Stimulated activated CD4-positive, alpha-beta T cell treated with anti-CD3 and anti-CD28 coated beads, TNF-alpha, amount 100 ng/mL, for 1 hour (primary cell): ENCODE measurements around the gene SLC9A3.

Source experiments
- DNase-seq, 3 donors: peaks; one replicate each; pipeline ENCODE4 v3.0.0-alpha.2; 2020; ENCODE audit warnings: low read depth in 3 of 3, low spot score in 1 of 3

Gene SLC9A3

GRCh38 chr5:539469-540070 is 15.3 kb upstream of the SLC9A3 start:
- no peak for DNase-seq

- DNase-seq, result no peak
These were observed 14.7 kb upstream of the SLC9A3 start for GRCh38 chr5:538801-539468.

- no peak for DNase-seq
These were observed 14.1 kb upstream of the SLC9A3 start for GRCh38 chr5:538271-538771.

DNA sequence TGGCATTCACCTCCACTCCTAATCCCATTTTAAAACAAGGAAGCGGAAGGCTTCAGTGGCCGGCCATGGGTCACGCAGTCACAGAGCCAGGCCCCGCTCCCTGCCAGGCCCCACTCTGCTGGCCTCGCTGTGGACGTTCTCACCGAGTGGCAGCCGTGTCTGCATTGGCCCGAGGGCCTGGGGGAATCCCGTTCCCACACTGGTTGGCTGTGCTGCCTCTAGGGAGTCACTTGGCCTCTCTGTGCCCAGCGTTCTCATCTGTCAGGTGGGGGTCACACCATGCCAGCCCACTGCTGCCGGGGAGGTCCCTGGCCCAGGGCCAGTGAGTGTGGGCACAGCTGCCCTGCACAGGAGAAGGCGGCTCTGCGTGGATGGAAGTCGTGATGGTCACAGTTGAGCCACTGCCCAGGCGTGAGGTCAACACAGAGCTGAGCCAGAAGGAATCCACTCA is 13.4 kb upstream of the SLC9A3 start:
- DNase-seq, result no peak

DNA sequence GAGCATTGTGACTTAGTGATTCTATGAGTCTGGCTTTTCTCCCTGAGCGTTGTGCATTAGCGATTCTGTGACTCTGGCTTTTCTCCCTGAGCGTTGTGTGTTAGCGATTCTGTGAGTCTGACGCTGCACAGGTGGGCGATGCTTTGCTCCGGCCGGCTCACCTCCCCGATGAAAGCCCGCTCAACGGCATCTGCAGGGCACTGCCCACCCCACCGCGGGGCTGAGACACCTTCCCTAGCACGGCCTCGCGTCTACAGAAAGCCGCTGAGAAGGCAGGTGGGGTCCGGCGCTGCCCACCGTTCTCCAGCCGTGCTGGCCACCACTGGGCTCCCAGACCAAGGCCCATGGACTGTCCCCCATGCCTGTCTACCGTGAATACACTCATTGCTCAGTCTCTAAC is 12.8 kb upstream of the SLC9A3 start:
- DNase-seq, result no peak

DNA sequence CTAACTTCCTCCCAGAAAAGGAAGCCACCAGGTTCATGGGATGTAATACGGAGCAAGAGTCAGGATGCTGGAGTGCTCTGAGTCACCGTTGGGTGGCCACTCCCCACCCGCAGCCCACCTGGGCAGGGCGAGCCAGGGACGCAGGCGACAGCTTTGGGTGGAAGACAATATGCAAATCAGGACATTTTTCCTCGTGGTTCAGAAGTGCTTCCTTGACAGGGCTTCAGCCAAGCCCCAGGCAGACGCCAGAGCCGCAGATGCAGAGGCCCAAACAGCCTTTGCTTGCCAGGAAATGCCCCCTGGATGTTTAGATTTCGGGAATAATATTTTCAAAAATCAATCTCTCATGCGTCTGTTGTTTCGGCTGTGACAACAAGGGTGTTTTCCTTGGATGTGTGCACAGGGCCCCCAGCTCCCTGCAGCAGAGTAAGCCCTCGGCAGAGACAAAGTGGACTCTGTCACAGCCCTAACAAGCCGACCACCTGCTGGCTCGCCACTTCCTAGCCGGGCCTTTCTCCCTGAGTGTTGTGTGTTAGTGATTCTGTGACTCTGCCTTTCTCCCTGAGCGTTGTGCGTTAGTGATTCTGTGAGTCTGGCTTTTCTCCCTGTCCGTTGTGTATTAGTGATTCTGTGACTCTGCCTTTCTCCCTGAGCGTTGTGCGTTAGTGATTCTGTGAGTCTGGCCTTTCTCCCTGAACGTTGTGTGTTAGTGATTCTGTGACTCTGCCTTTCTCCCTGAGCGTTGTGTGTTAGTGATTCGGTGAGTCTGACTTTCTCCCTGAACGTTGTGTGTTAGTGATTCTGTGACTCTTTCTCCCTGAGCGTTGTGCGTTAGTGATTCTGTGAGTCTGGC is 11.8 kb upstream of the SLC9A3 start:
- no peak for DNase-seq

DNA sequence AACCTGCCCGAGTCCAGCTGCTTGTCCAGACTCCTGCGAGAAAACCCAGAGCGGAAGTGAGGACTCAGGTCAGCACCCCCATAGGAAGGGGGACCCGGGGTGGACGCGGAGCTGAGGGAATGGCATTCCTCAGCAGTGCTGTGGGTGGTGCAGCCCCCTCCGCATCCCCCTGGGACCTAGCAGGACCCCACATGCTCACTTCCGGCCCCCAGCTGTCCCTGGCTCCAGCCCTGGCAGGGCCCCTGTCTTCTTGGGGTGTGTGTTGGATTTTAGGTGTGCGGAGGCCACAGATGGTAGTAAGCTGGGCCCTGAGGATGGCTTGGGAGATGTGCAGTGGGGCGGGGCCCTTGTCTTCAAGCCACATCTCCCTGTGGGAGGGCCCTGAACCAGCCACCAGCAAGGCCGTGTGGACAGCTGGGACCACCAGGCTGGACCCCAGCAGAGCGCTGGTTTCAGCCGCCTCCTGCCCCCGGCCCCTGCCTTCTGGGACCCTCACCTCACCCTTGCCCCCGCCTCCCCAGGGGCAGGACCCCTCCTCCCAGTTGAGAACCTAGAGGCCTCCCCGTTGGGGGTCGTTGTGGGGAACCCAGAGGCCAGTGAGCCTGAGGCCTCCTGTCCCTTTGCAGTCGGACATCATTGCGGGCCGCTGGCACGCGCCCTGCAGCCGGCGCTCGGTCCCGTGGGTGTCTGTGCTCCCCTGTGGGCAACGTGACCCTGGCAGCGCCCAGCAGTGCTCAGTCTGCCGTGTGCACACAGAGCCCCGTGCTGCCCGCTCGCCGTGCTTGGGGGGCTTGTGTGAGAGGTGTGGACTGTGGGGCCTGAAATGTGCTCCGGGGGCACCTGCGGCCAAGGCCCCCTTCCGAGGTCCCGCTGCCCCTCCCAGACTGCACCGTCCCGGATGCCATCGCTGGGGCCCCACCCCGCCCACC is 10.8 kb upstream of the SLC9A3 start:
- no peak for DNase-seq

DNA sequence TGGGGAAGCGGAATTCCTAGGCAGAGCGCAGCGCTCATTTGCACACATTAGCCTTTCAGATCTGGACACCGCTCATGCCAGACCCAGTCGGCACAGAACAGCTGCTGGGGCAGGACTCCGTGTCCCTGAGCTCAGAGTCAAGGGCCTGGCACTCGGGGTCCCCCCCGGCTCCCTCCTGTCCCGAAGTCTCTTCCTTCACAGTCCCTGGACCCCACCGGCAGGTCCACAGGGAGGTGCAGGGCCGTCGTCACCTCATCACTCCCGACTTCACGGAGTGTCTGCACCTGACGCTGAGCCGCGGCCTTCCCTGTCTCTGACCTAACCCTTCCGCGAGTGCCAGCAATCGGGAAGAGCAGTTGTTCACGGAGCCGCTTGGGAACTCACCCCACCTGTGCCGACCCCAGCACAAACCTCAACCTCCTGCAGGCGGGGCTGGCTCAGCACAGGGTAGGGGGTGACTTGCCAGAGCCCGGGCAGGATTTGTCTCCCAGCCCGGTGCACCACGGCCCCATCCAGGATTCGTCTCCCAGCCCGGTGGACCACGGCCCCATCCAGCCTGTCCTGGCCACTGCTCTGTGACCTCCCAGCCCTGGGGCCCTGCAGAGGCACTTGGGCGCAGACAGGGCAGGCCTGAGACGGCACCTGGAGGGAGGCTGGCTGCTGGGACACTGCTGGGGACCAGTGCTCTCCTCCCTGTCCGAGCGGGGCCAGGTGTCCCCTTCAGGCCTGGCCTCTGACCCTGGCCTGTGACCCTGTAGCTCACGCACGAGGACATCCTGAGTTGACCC is 9.9 kb upstream of the SLC9A3 start:
- DNase-seq, result no peak

DNA sequence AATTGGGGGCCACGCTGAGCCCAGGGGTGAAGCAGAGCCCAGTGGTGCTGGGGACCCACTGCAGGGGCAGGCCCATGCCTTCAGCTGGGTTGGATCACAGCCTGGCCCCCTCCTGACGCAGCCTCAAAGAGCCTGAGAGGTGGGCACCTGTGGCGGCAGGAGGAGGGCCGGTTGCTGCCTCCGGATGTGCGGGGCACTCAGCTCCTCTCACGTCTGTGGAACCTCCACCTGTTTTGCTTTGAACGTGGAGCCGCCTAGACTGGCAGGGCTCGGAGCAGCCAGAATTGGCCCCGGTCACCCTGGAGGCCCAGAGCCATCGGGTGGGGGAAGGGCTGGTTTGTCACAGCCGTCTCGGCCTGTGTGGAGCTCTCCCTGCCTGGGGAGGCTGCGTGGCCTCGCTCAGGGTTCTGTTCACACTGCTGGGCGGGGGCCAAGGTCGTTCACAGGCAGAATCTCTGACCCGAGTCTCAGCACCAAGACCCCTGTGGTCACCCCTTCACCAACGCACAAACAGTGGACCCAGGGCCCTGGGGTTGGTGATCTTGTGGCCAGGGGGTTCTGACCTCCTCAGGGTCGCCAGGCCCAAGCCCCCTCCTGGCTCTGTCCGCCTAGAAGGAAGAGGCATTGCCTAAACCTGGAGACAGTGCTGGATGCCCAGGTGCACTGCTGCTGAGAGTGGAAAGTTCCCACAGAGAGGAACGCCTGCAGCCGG is 9.2 kb upstream of the SLC9A3 start:
- DNase-seq, result no peak

- no peak for DNase-seq
These were observed 8.4 kb upstream of the SLC9A3 start for GRCh38 chr5:532521-533242.

- no peak for DNase-seq
These were observed 7.6 kb upstream of the SLC9A3 start for GRCh38 chr5:531749-532315.

- no peak for DNase-seq
These were observed 7.0 kb upstream of the SLC9A3 start for GRCh38 chr5:531101-531748.

- DNase-seq, result no peak
These were observed 6.0 kb upstream of the SLC9A3 start for GRCh38 chr5:530001-530955.

GRCh38 chr5:528629-529511 is 4.6 kb upstream of the SLC9A3 start:
- no peak for DNase-seq

GRCh38 chr5:527646-528628 is 3.7 kb upstream of the SLC9A3 start:
- no peak for DNase-seq
